GM23248 (cell line): ENCODE measurements around the gene EDAR.

Source experiments
- EZH2 ChIP-seq: fragments of 200-600 bp; sonication (generic); IDR thresholded peaks from 2 replicates; pipeline ENCODE4 v1.6.1; 2018; ENCODE audit warnings: antibody characterized with exemption, mild to moderate bottlenecking; ENCODE audit not compliant: insufficient read depth, poor library complexity, severe bottlenecking
- EZH2phosphoT487 ChIP-seq: fragments of 200-600 bp; sonication (generic); IDR thresholded peaks from 2 replicates; pipeline ENCODE4 v1.6.1; 2018; ENCODE audit warnings: antibody characterized with exemption, moderate library complexity, mild to moderate bottlenecking, low read depth; ENCODE audit not compliant: insufficient read depth

DNA sequence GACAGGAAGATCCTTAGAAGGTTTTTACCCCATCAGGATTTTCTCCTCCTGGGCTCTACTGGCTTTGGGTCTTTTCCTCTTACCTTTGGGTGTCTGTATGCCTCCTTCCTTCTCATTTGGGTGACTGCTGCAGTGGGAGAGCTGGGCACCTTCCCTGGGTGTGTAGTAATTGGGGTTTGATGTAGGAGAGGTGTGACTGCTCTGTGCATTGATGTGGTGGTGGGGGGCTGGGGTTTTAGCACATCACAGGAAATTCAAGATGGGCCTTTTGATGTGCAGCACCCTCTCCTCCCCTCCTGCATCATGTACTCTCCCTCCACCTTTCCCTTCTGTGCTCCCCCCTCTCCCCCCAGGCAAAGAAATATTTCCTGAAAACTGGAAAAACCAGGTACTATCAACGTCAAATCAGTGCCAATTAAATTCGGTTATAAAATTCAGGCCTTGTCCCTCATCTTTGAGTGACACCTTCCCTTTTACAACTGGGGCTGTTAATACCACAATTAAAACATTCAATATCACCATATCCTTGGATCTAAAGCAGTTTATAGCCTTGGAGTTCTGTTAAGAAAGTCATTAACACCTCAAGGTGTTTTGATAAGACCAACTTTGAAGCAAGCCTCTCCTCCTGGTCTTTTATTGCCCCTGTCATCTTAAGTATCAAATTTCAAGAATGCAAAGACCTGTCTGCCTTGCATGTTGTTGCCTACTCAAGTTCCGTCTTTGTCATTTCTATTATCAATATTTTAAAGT lies 23.3 kb downstream of the EDAR start:
- TF ChIP-seq EZH2phosphoT487 (no peak), EZH2 (no peak)
